CD14-positive monocyte (primary cell): ENCODE results near the gene STK32A. TPM values are rescaled to one million over a fixed set of nuclear protein-coding genes. Genes with fewer than 3 reads are reported as not detected.

Source experiments
- DNase-seq, 3 donors: peaks; one replicate each; pipeline ENCODE4 v3.0.0-alpha.2; 2011 to 2022
- H2AFZ ChIP-seq: 2 replicates; pipeline ENCODE4 v1.6.0; 2012; ENCODE audit warnings: mild to moderate bottlenecking, low read depth, low read length, inconsistent platforms; ENCODE audit not compliant: insufficient read depth, poor library complexity, severe bottlenecking
- H3K27ac ChIP-seq, 2 donors: 1 replicate in 1 of 2; 2 replicates in 1 of 2; pipeline ENCODE4 v1.5.1; 2012 to 2013; ENCODE audit warnings: low read length in 2 of 2, control low read depth in 1 of 2, inconsistent platforms in 1 of 2, low read depth in 1 of 2, mild to moderate bottlenecking in 1 of 2
- H3K27me3 ChIP-seq, 2 donors: one replicate each; pipeline versions ENCODE4 v1.6.0 to v1.6.1; 2011 to 2013; ENCODE audit warnings: low read length in 2 of 2; ENCODE audit not compliant: control insufficient read depth in 2 of 2, insufficient read depth in 2 of 2
- H3K36me3 ChIP-seq, 2 donors: replicated peaks in 1 of 2; 1 replicate in 1 of 2; 2 replicates in 1 of 2; pipeline versions ENCODE4 v1.5.1 to v1.6.1; 2012 to 2013; ENCODE audit warnings: low read length in 2 of 2, control low read depth in 1 of 2, inconsistent platforms in 1 of 2, mild to moderate bottlenecking in 1 of 2; ENCODE audit not compliant: insufficient read depth in 2 of 2, control insufficient read depth in 1 of 2
- H3K4me1 ChIP-seq, 2 donors: 1 replicate in 1 of 2; 2 replicates in 1 of 2; pipeline versions ENCODE4 v1.5.1 to v1.6.1; 2012 to 2013; ENCODE audit warnings: low read length in 2 of 2, control low read depth in 1 of 2, inconsistent platforms in 1 of 2, mild to moderate bottlenecking in 1 of 2, moderate library complexity in 1 of 2; ENCODE audit not compliant: insufficient read depth in 2 of 2, control insufficient read depth in 1 of 2
- H3K4me2 ChIP-seq: replicated peaks from 2 replicates; pipeline ENCODE3; 2012; ENCODE audit warnings: low read length, moderate library complexity, mild to moderate bottlenecking; ENCODE audit not compliant: poor library complexity, severe bottlenecking; ENCODE audit errors: extremely low read depth
- H3K4me3 ChIP-seq, 3 experiments: fragments of 200-600 bp in 1 of 3; sonication (generic) in 1 of 3; replicated peaks in 1 of 3; 1 replicate in 2 of 3; 2 replicates in 1 of 3; pipeline ENCODE4 v1.5.1; 2011 to 2013; ENCODE audit warnings: low read length in 3 of 3, mild to moderate bottlenecking in 3 of 3, control low read depth in 2 of 3, low read depth in 2 of 3, inconsistent platforms in 1 of 3, moderate library complexity in 1 of 3
- H3K79me2 ChIP-seq: 2 replicates; pipeline ENCODE4 v1.6.0; 2012; ENCODE audit warnings: mild to moderate bottlenecking, control low read depth, inconsistent platforms, low read length, moderate library complexity; ENCODE audit not compliant: insufficient read depth
- H3K9ac ChIP-seq: 2 replicates; pipeline ENCODE4 v1.6.0; 2017; ENCODE audit warnings: low read length, mild to moderate bottlenecking; ENCODE audit not compliant: insufficient read depth, poor library complexity, severe bottlenecking
- H3K9me3 ChIP-seq, 2 donors: replicated peaks in 1 of 2; 1 replicate in 1 of 2; 2 replicates in 1 of 2; pipeline versions ENCODE4 v1.5.1 to v1.6.1; 2012 to 2013; ENCODE audit warnings: low read length in 2 of 2, control low read depth in 1 of 2; ENCODE audit not compliant: control insufficient read depth in 1 of 2, insufficient read depth in 1 of 2
- H4K20me1 ChIP-seq: 2 replicates; pipeline ENCODE4 v1.6.0; 2012; ENCODE audit warnings: mild to moderate bottlenecking, low read length, control low read depth, moderate library complexity; ENCODE audit not compliant: insufficient read depth
- H3K27ac Mint-ChIP-seq, 7 donors: one replicate each; pipeline ENCODE4 v1.8.0; 2020; ENCODE audit warnings: mild to moderate bottlenecking in 7 of 7, mixed read lengths in 7 of 7, moderate library complexity in 6 of 7, inconsistent platforms in 2 of 7
- H3K27me3 Mint-ChIP-seq, 3 donors: one replicate each; pipeline ENCODE4 v1.8.0; 2021 to 2022; ENCODE audit warnings: low read depth in 3 of 3, mild to moderate bottlenecking in 3 of 3, mixed read lengths in 3 of 3, moderate library complexity in 3 of 3, inconsistent platforms in 1 of 3
- H3K36me3 Mint-ChIP-seq, 2 donors: one replicate each; pipeline ENCODE4 v1.8.0; 2020; ENCODE audit warnings: mixed read lengths in 2 of 2, inconsistent platforms in 1 of 2, mild to moderate bottlenecking in 1 of 2
- H3K4me1 Mint-ChIP-seq: one replicate; pipeline ENCODE4 v1.8.0; 2020; ENCODE audit warnings: mild to moderate bottlenecking, mixed read lengths
- H3K4me3 Mint-ChIP-seq, 2 donors: one replicate each; pipeline ENCODE4 v1.8.0; 2020; ENCODE audit warnings: mild to moderate bottlenecking in 2 of 2, mixed read lengths in 2 of 2, moderate library complexity in 1 of 2
- H3K9me3 Mint-ChIP-seq, 7 donors: one replicate each; pipeline ENCODE4 v1.8.0; 2020 to 2022; ENCODE audit warnings: mixed read lengths in 7 of 7, mild to moderate bottlenecking in 6 of 7, moderate library complexity in 6 of 7, inconsistent platforms in 2 of 7
- WGBS: methylation state at CpG from one replicate; pipeline ENCODE4 v1.1.5; 2013; ENCODE audit warnings: missing lambda C conversion rate; ENCODE audit not compliant: insufficient coverage; 5-methylcytosine and 5-hydroxymethylcytosine counted together
- intact Hi-C, 2 donors: fragments of 100-400 bp; cut with micrococcal nuclease; formaldehyde crosslinking; loops; one replicate each; pipeline versions ENCODE4 v1.15.0 to v1.15.1; 2023
- polyA plus RNA-seq, 3 donors: library from polyadenylated mRNA; depleted of rRNA in 1 of 3; unstranded in 2 of 3; stranded (reverse) in 1 of 3; fragments of 300-500 nt in 2 of 3; fragments of >200 nt in 1 of 3; fragmentation: Illumina TruSeq in 2 of 3; gene quantifications; 1 replicate in 2 of 3; 2 replicates in 1 of 3; pipeline ENCODE4 v1.2.3, GENCODE V29; 2012 to 2021
- TF ChIP-seq, protein P1 (sequence below): fragments of 200-600 bp; IDR thresholded peaks from one replicate; pipeline ENCODE4 v1.8.0; 2022; ENCODE audit warnings: antibody characterized with exemption, mild to moderate bottlenecking

Gene STK32A
- polyA plus RNA-seq, 3 donors: not detected

DNA sequence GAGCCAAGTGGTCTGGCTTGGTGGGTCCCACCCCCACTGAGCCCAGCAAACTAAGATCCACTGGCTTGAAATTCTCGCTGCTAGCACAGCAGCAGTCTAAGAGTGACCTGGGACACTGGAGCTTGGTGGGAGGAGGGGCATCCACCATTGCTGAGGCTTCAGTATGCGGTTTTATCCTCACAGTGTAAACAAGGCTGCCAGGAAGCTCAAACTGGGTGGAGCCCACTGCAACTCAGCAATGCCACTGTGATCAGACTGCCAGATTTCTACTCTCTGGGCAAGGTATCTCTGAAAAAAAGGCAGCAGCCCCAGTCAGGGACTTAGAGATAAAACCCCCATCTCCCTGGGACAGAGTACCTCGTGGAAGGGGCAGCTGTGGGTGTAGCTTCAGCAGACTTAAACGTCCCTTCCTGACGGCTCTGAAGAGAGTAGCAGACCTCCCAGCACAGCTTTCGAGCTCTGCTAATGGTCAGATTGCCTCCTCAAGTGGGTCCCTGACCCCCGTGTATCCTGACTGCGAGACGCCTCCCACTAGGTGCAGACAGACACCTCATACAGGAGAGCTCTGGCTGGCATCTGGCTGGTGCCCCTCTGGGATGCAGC lies 18.2 kb upstream of the STK32A start:
- TF ChIP-seq, protein P1, sequence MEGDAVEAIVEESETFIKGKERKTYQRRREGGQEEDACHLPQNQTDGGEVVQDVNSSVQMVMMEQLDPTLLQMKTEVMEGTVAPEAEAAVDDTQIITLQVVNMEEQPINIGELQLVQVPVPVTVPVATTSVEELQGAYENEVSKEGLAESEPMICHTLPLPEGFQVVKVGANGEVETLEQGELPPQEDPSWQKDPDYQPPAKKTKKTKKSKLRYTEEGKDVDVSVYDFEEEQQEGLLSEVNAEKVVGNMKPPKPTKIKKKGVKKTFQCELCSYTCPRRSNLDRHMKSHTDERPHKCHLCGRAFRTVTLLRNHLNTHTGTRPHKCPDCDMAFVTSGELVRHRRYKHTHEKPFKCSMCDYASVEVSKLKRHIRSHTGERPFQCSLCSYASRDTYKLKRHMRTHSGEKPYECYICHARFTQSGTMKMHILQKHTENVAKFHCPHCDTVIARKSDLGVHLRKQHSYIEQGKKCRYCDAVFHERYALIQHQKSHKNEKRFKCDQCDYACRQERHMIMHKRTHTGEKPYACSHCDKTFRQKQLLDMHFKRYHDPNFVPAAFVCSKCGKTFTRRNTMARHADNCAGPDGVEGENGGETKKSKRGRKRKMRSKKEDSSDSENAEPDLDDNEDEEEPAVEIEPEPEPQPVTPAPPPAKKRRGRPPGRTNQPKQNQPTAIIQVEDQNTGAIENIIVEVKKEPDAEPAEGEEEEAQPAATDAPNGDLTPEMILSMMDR: no peak
- Mint-ChIP-seq H3K9me3 (peaks cover 0 to 3% (median 0%) of the 10 kb centered on the region in 7 donors), H3K27ac (no peak overlapping the region), H3K27me3 (peaks cover 0 to 4% (median 1%) of the 10 kb centered on the region in 3 donors), H3K4me1 (no peaks in the 10 kb centered on the region), H3K36me3 (no peaks in the 10 kb centered on the region), H3K4me3 (no peak overlapping the region)
- Histone ChIP-seq H3K36me3 (no peaks in the 10 kb centered on the region), H3K9ac (no peak overlapping the region), H3K27me3 (no peaks in the 10 kb centered on the region), H3K27ac (no peak overlapping the region), H3K9me3 (no peaks in the 10 kb centered on the region), H4K20me1 (no peaks in the 10 kb centered on the region), H3K4me3 (no peak overlapping the region), H3K79me2 (no peaks in the 10 kb centered on the region), H2AFZ (no peak overlapping the region), H3K4me2 (no peak overlapping the region), H3K4me1 (no peaks in the 10 kb centered on the region)
- 60% methylated on average over 7 of the region's 9 CpGs for WGBS
- no peak for DNase-seq
- intact Hi-C loops: no loop called here

DNA sequence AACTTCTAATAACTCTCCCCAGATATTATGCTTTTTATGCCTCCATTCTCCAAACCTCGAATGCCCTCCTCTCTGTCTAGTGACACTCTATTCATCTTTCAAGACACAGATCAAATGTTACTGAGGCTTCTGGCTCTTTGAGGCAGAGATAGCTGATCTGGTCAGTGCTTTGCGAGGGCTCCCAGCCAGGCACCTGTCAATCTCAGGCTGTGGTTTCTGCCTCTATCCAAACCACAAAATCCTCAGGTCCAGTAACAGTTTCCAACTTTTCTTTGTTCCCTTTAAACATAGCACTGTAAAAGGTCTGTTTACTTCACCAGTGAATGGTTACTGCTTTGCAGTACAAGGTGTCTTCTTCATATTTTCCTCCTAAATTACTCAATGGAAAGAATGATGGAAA lies 11.5 kb upstream of the STK32A start:
- no peak overlapping the region for H2AFZ ChIP-seq
- H3K36me3 ChIP-seq: no peaks in the 10 kb centered on the region
- Mint-ChIP-seq H3K27ac (no peak overlapping the region), H3K36me3 (no peaks in the 10 kb centered on the region), H3K4me3 (no peak overlapping the region), H3K4me1 (no peaks in the 10 kb centered on the region), H3K27me3 (peaks cover 0 to 4% (median 0%) of the 10 kb centered on the region in 3 donors), H3K9me3 (peaks cover 0 to 8% (median 4%) of the 10 kb centered on the region in 7 donors)
- TF ChIP-seq, protein P1: no peak
- no peaks in the 10 kb centered on the region for H3K9me3 ChIP-seq
- H3K4me3 ChIP-seq: no peak overlapping the region
- H3K4me1 ChIP-seq: no peaks in the 10 kb centered on the region
- H3K27me3 ChIP-seq: no peaks in the 10 kb centered on the region
- DNase-seq: no peak
- H4K20me1 ChIP-seq: no peaks in the 10 kb centered on the region
- no peak overlapping the region for H3K9ac ChIP-seq
- H3K79me2 ChIP-seq: no peaks in the 10 kb centered on the region
- H3K27ac ChIP-seq: no peak overlapping the region
- H3K4me2 ChIP-seq: no peak overlapping the region
- WGBS: 0% methylated on average over 2 of the region's 2 CpGs
- intact Hi-C loops: no loop called here
